Limb (tissue), 2 donors: ENCODE results near the gene EXPH5.
A peak's percentile ranks its signal among the peaks of the same experiment; 100 is the strongest.

Experiments used
- DNase-seq, 2 donors: peaks; one replicate each; pipeline ENCODE4 v3.0.0-alpha.2; 2016; ENCODE audit errors: extremely low spot score in 2 of 2

The EXPH5 gene

GRCh38 chr11:108562746-108563581 lies 30.6 kb downstream of the EXPH5 start:
- DNase-seq, result no peak

GRCh38 chr11:108561535-108561991 lies 32.0 kb downstream of the EXPH5 start:
- DNase-seq, result no peak

GRCh38 chr11:108559904-108560303 lies 33.7 kb downstream of the EXPH5 start:
- DNase-seq, result peak in 1 of 2 donors; percentile 23

- DNase-seq, result peak in 1 of 2 donors; percentile 34
These were observed 34.2 kb downstream of the EXPH5 start for GRCh38 chr11:108559340-108559739.

GRCh38 chr11:108558222-108558621 lies 35.3 kb downstream of the EXPH5 start:
- no peak for DNase-seq

- DNase-seq, result no peak
These were observed 37.5 kb downstream of the EXPH5 start for GRCh38 chr11:108556019-108556418.

GRCh38 chr11:108551651-108552462 lies 41.7 kb downstream of the EXPH5 start:
- peak in 1 of 2 donors; percentile 20 for DNase-seq

GRCh38 chr11:108549319-108549885 lies 44.2 kb downstream of the EXPH5 start:
- DNase-seq, result no peak

GRCh38 chr11:108545909-108546501 lies 47.6 kb downstream of the EXPH5 start:
- no peak for DNase-seq

GRCh38 chr11:108543316-108543964 lies 50.1 kb downstream of the EXPH5 start:
- no peak for DNase-seq

GRCh38 chr11:108541531-108541930 lies 52.0 kb downstream of the EXPH5 start:
- no peak for DNase-seq

- no peak for DNase-seq
These were observed 55.1 kb downstream of the EXPH5 start for GRCh38 chr11:108538502-108538901.

GRCh38 chr11:108538022-108538424 lies 55.5 kb downstream of the EXPH5 start:
- DNase-seq, result peak in 1 of 2 donors; percentile 31

- DNase-seq, result no peak
These were observed 56.8 kb downstream of the EXPH5 start for GRCh38 chr11:108536783-108537182.

- no peak for DNase-seq
These were observed 58.1 kb downstream of the EXPH5 start for GRCh38 chr11:108535384-108535955.

- DNase-seq, result no peak
These were observed 59.2 kb downstream of the EXPH5 start for GRCh38 chr11:108534274-108534882.

- no peak for DNase-seq
These were observed 63.1 kb downstream of the EXPH5 start for GRCh38 chr11:108530426-108530825.

GRCh38 chr11:108527382-108527781 lies 66.2 kb downstream of the EXPH5 start:
- DNase-seq, result no peak

GRCh38 chr11:108525161-108525560 lies 68.4 kb downstream of the EXPH5 start:
- DNase-seq, result no peak

- no peak for DNase-seq
These were observed 69.1 kb downstream of the EXPH5 start for GRCh38 chr11:108524422-108524821.
